Omental fat pad (tissue), 4 donors: Measurements from ENCODE around the gene STON1. TPM values are rescaled to one million over a fixed set of nuclear protein-coding genes. Genes with fewer than 3 reads are reported as not detected.
A peak's percentile ranks its signal among the peaks of the same experiment; 100 is the strongest.
"Not testable (repeated sequence)": the region's sequence is repeated elsewhere in the genome, so short reads cannot be mapped to it uniquely, and the experiment has no call there.

Experiments used
- ATAC-seq: fragments of 150-250 bp; one replicate; pipeline ENCODE4 v1.9.1; 2016; ENCODE audit warnings: mild to moderate bottlenecking, moderate library complexity; ENCODE audit not compliant: low FRiP score
- DNase-seq: peaks from one replicate; pipeline ENCODE4 v3.0.0-alpha.2; 2019; ENCODE audit warnings: low spot score
- CTCF ChIP-seq, 3 donors: fragments of 450-650 bp; IDR thresholded peaks; one replicate each; pipeline ENCODE4 v1.5.1; 2016 to 2017; ENCODE audit warnings: antibody characterized with exemption in 3 of 3, mild to moderate bottlenecking in 3 of 3, moderate library complexity in 2 of 3
- total RNA-seq, 4 donors: library from RNA; depleted of rRNA; stranded (reverse); fragments of >200 nt; gene quantifications; one replicate each; pipeline ENCODE4 v1.1.0, GENCODE V29; 2016

STON1 gene
- total RNA-seq, 4 donors from 2014 or later, result 44.8 to 124 (median 93.9) TPM

GRCh38 chr2:48540237-48540935 is 10.4 kb downstream of the STON1 start:
- no peak for DNase-seq
- TF ChIP-seq CTCF (IDR thresholded peaks at IDR 0.05), result no peak
- ATAC-seq, result no peak

GRCh38 chr2:48541666-48542389 is 11.9 kb downstream of the STON1 start:
- TF ChIP-seq CTCF (IDR thresholded peaks at IDR 0.05), result no peak
- ATAC-seq (no peak), DNase-seq (no peak)

GRCh38 chr2:48543895-48544294 is 13.9 kb downstream of the STON1 start:
- no peak for ATAC-seq
- no peak for TF ChIP-seq CTCF (IDR thresholded peaks at IDR 0.05)
- no peak for DNase-seq

- DNase-seq (no peak), ATAC-seq (no peak)
- no peak for TF ChIP-seq CTCF (IDR thresholded peaks at IDR 0.05)
Measured at GRCh38 chr2:48545244-48545643, 15.3 kb downstream of the STON1 start.

GRCh38 chr2:48548840-48549239 is 18.9 kb downstream of the STON1 start:
- no peak for TF ChIP-seq CTCF (IDR thresholded peaks at IDR 0.05)
- ATAC-seq (no peak), DNase-seq (no peak)

- ATAC-seq (no peak), DNase-seq (no peak)
- no peak for TF ChIP-seq CTCF (IDR thresholded peaks at IDR 0.05)
Measured at GRCh38 chr2:48549972-48550371, 20.0 kb downstream of the STON1 start.

- ATAC-seq (peak; percentile 70), DNase-seq (no peak)
- no peak for TF ChIP-seq CTCF (IDR thresholded peaks at IDR 0.05)
Measured at GRCh38 chr2:48551548-48551947, 21.6 kb downstream of the STON1 start.

- ATAC-seq, DNase-seq: not testable (repeated sequence)
Measured at GRCh38 chr2:48555071-48555470, 25.1 kb downstream of the STON1 start.
